Activated CD4-positive, alpha-beta memory T cell treated with anti-CD3 and anti-CD28 coated beads, Interleukin-2, amount 10 ng/mL, durations not matched to agents 7 days and 5 days (primary cell): ENCODE data around the gene TSHZ2. TPM values are rescaled to one million over a fixed set of nuclear protein-coding genes. Genes with fewer than 3 reads are reported as not detected.
"Not testable (repeated sequence)": the region's sequence is repeated elsewhere in the genome, so short reads cannot be mapped to it uniquely, and the experiment has no call there.

ENCODE experiments used
- CTCF ChIA-PET: fragments of 350-600 bp; sonication (Branson Sonifier 250); formaldehyde crosslinking; loops from one replicate; lab custom pipeline; 2021; ENCODE audit warnings: antibody characterized with exemption, inconsistent platforms; lab: Charles Lee
- POLR2A ChIA-PET: fragments of 350-600 bp; sonication (Branson Sonifier 250); formaldehyde crosslinking; loops from one replicate; lab custom pipeline; 2021; ENCODE audit warnings: antibody characterized with exemption; lab: Charles Lee
- DNase-seq: peaks from one replicate; pipeline ENCODE4 v3.0.0-alpha.2; 2020
- H3K27ac Mint-ChIP-seq: one replicate; pipeline ENCODE4 v1.8.0; 2021; ENCODE audit warnings: mild to moderate bottlenecking, mixed read lengths
- H3K27me3 Mint-ChIP-seq: one replicate; pipeline ENCODE4 v1.8.0; 2021; ENCODE audit warnings: mixed read lengths
- H3K36me3 Mint-ChIP-seq: one replicate; pipeline ENCODE4 v1.8.0; 2021; ENCODE audit warnings: low read depth, mixed read lengths
- H3K4me1 Mint-ChIP-seq: one replicate; pipeline ENCODE4 v1.8.0; 2021; ENCODE audit warnings: mixed read lengths
- H3K4me3 Mint-ChIP-seq: one replicate; pipeline ENCODE4 v1.8.0; 2021; ENCODE audit warnings: mild to moderate bottlenecking, mixed read lengths
- H3K9me3 Mint-ChIP-seq: one replicate; pipeline ENCODE4 v1.8.0; 2021; ENCODE audit warnings: mixed read lengths
- total RNA-seq, 2 experiments: library from RNA; stranded (reverse); gene quantifications; one replicate each; pipeline ENCODE4 v1.2.3, GENCODE V29; 2021

Gene TSHZ2
- total RNA-seq, 2 experiments from 2014 or later, result 5.4 to 7.1 TPM

DNA sequence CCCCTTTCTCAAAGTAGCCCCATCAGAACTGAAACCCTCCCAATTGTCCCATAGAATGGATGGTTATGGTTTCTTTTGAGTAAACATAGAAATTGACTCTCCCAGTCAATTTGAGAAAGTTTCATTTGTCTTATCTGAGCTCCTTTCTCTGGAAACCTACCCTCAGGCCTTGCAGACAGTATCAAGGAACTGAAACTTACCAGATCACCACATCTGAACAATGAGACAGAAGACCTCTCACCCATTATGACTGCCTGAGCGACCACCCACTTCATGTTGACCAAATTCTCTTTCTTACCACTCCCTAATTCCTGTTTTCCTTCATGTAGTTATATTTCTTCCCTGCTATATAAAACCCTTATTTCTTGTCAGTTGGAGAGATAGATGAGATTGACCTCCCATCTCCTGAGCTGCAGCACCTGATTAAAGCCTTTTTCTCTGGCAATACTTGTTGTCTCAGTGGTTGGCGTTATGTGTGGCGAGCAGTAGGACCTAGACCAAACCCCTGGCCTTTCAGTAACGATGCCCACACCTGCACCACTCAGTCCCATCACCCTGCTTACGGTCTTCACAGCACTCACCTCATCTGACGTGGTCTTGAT is 482.6 kb downstream of the TSHZ2 start:
- Mint-ChIP-seq H3K4me1 (no peaks in the 10 kb centered on the region), H3K27me3 (no peaks in the 10 kb centered on the region), H3K4me3 (no peak overlapping the region), H3K9me3 (peaks cover 15% of the 10 kb centered on the region), H3K27ac (no peak overlapping the region), H3K36me3 (peaks cover 4% of the 10 kb centered on the region)
- ChIA-PET CTCF (no interaction called here), POLR2A (no interaction called here)
- DNase-seq, result no peak

DNA sequence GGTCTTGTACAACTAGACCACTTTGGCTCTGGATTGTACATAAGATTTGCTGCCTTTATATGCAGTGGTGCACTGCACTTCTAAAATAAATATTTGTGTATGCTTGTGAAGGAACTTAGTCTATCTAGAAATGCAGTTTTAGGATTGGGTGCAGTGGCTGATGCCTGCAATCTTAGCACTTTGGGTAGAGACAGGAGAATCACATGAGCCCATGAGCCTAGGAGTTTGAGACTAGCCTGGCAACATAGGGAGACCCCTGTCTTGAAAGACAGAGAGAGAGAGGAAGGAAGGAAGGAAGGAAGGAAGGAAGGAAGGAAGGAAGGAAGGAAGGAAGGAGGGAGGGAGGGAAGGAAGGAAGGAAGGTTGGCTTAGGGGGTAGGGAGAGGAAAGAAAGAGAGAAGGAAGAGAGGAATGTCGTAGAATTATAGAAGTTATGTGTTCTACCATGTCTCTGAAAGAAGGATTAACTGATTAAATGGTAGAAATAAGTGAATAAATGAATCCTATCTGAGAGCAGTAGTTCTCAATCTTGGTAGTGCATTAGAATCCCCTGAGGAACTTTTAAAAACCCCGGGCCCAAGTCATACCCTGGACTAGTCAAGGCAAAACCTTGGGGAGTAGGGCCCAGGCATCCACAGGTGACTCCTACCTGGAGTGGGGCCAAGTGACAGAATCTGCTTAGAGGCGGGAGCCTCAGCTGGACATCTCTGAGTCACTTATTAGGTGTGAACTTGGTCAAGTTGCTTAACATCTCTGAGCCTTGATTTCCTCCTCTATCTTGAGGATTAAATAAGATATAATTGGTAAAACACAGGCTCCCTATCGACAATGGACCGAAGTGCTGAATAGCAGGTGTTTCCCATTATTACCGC is 491.2 kb downstream of the TSHZ2 start:
- H3K4me3 Mint-ChIP-seq, result no peak overlapping the region
- DNase-seq, result no peak
- no peak overlapping the region for H3K27ac Mint-ChIP-seq
- CTCF ChIA-PET, result no interaction called here
- no peaks in the 10 kb centered on the region for H3K9me3 Mint-ChIP-seq
- H3K4me1 Mint-ChIP-seq, result no peaks in the 10 kb centered on the region
- H3K36me3 Mint-ChIP-seq, result no peaks in the 10 kb centered on the region
- POLR2A ChIA-PET, result no interaction called here
- H3K27me3 Mint-ChIP-seq, result no peaks in the 10 kb centered on the region

DNA sequence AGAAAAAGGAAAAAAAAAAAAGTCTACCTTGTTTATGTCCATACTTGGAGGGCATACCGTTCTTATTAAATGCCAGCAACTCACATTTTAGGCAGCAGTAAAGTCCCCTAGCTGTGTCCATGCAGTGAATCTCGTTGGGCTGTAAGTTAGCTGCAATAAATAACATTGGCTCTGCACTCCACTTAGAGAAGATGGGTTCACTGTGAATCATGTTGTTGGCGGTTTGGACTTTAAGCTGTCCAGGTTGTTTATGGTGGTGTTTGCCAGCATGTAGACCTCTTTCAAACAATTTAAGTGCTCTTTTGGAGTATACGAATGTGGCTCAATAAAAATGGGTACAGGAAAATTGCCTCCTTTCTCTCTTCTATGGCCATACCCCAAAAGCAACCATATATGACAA is 494.1 kb downstream of the TSHZ2 start:
- H3K27ac Mint-ChIP-seq, result no peak overlapping the region

GRCh38 chr20:53468587-53468986 is 496.4 kb downstream of the TSHZ2 start:
- peaks cover 2% of the 10 kb centered on the region for H3K9me3 Mint-ChIP-seq
- no peak overlapping the region for H3K27ac Mint-ChIP-seq
- H3K27me3 Mint-ChIP-seq, result no peaks in the 10 kb centered on the region
- H3K4me1 Mint-ChIP-seq, result no peaks in the 10 kb centered on the region
- H3K36me3 Mint-ChIP-seq, result no peaks in the 10 kb centered on the region
- ChIA-PET CTCF (interaction anchor here (0.7 kb wide), 1 partner anchor 194 kb away, joined by 3 read pairs; no protein-coding TSS in a partner anchor), POLR2A (no interaction called here)
- no peak overlapping the region for H3K4me3 Mint-ChIP-seq
- no peak for DNase-seq

More for the DNA sequence above, 494.1 kb downstream of the TSHZ2 start:
- POLR2A ChIA-PET, result no interaction called here
- H3K9me3 Mint-ChIP-seq, result no peaks in the 10 kb centered on the region
- DNase-seq, result no peak
- H3K4me1 Mint-ChIP-seq, result no peaks in the 10 kb centered on the region
- H3K27me3 Mint-ChIP-seq, result no peaks in the 10 kb centered on the region
- no peak overlapping the region for H3K4me3 Mint-ChIP-seq
- CTCF ChIA-PET, result no interaction called here
- H3K36me3 Mint-ChIP-seq, result no peaks in the 10 kb centered on the region

DNA sequence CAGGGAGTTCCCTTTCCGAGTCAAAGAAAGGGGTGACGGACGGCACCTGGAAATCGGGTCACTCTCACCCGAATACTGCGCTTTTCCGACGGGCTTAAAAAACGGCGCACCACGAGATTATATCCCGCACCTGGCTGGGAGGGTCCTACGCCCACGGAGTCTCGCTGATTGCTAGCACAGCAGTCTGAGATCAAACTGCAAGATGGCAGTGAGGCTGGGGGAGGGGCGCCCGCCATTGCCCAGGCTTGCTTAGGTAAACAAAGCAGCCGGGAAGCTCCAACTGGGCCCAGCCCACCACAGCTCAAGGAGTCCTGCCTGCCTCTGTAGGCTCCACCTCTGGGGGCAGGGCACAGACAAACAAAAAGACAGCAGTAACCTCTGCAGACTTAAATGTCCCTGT is 500.7 kb downstream of the TSHZ2 start:
- H3K4me1 Mint-ChIP-seq, H3K27me3 Mint-ChIP-seq, H3K27ac Mint-ChIP-seq, POLR2A ChIA-PET, H3K36me3 Mint-ChIP-seq, DNase-seq, H3K4me3 Mint-ChIP-seq, CTCF ChIA-PET, H3K9me3 Mint-ChIP-seq: not testable (repeated sequence)

DNA sequence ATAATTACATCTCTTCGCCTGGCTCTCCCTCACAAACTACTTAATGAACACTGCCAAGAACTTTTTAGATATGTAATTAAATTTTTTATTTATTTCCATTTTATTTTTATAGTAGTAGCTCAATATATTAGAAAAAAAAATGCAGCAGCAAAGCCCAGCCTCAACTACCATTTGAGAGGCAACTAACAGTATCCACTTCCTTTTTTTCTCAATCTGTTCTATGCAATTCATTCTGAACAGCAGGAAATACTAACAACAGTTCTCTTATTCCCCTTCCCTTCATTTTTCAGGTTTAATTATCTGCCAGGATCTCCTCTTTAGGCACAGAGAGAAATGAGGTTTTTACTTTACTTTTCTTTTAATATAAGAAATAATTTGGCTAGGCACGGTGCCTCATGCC is 508.8 kb downstream of the TSHZ2 start:
- Mint-ChIP-seq H3K9me3 (no peaks in the 10 kb centered on the region), H3K27ac (no peak overlapping the region), H3K36me3 (no peaks in the 10 kb centered on the region), H3K4me1 (no peaks in the 10 kb centered on the region), H3K4me3 (no peak overlapping the region), H3K27me3 (no peaks in the 10 kb centered on the region)
- POLR2A ChIA-PET, result no interaction called here
- CTCF ChIA-PET, result no interaction called here
- DNase-seq, result no peak

DNA sequence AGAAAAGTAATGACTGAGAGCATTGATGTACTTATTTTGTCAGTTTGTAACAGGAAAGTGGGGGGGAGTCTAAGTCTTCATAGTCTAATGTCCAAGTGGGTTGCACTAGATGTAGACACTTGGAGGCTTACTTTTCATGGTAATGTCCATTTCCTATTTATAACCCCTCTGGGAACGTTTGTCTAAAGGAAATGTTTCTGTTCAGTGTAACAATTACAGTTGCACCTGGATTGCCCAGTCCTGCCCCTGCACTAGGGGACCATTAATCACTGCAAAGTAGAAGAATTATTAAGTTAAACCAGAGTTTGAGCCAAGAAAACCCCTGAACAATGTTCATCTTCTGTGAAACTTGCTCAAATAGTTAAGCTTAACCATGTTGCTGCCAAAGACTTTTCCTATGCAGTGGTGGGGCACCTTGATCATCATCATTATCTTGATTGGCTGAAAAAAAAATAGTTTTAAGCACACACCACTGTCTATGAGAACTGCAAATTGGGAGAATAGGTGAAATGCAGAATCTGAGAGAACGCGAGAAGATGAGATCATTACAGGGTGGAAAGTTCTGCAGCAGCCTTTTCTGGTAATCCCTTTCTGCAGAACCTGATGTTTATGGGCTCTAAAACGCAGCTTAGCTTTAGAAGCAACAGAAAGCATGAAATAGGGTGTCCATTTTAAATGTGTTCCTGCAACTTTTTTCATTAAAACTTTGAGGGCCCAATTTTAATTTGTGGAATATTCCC is 515.5 kb downstream of the TSHZ2 start:
- H3K9me3 Mint-ChIP-seq, result no peaks in the 10 kb centered on the region
- no peak overlapping the region for H3K27ac Mint-ChIP-seq
- POLR2A ChIA-PET, result no interaction called here
- H3K27me3 Mint-ChIP-seq, result no peaks in the 10 kb centered on the region
- peaks cover 7% of the 10 kb centered on the region for H3K4me1 Mint-ChIP-seq
- DNase-seq, result no peak
- no peak overlapping the region for H3K4me3 Mint-ChIP-seq
- CTCF ChIA-PET, result no interaction called here
- H3K36me3 Mint-ChIP-seq, result no peaks in the 10 kb centered on the region

- CTCF ChIA-PET, result interaction anchor here (0.9 kb wide), 1 partner anchor 59 kb away, joined by 3 read pairs; no protein-coding TSS in a partner anchor
- no peaks in the 10 kb centered on the region for H3K9me3 Mint-ChIP-seq
- no peak overlapping the region for H3K27ac Mint-ChIP-seq
- POLR2A ChIA-PET, result no interaction called here
- no peaks in the 10 kb centered on the region for H3K36me3 Mint-ChIP-seq
- H3K27me3 Mint-ChIP-seq, result peaks cover 2% of the 10 kb centered on the region
- no peak overlapping the region for H3K4me3 Mint-ChIP-seq
- no peak for DNase-seq
- peaks cover 7% of the 10 kb centered on the region for H3K4me1 Mint-ChIP-seq
Observed at GRCh38 chr20:53488775-53489272, 516.7 kb downstream of the TSHZ2 start.

- H3K27ac Mint-ChIP-seq, result no peak overlapping the region
- H3K36me3 Mint-ChIP-seq, result no peaks in the 10 kb centered on the region
- no peak for DNase-seq
- CTCF ChIA-PET, result interaction anchor here (0.9 kb wide), 1 partner anchor 58 kb away, joined by 3 read pairs; no protein-coding TSS in a partner anchor
- POLR2A ChIA-PET, result no interaction called here
- peaks cover 2% of the 10 kb centered on the region for H3K27me3 Mint-ChIP-seq
- H3K4me3 Mint-ChIP-seq, result no peak overlapping the region
- peaks cover 7% of the 10 kb centered on the region for H3K4me1 Mint-ChIP-seq
- no peaks in the 10 kb centered on the region for H3K9me3 Mint-ChIP-seq
Observed at GRCh38 chr20:53489528-53489927, 517.4 kb downstream of the TSHZ2 start.

GRCh38 chr20:53490620-53491019 is 518.5 kb downstream of the TSHZ2 start:
- no peak for DNase-seq
- H3K4me3 Mint-ChIP-seq, result no peak overlapping the region
- H3K4me1 Mint-ChIP-seq, result peaks cover 7% of the 10 kb centered on the region
- ChIA-PET POLR2A (interaction anchor here (0.6 kb wide), 1 partner anchor 55 kb away, joined by 3 read pairs; no protein-coding TSS in a partner anchor), CTCF (no interaction called here)
- H3K27ac Mint-ChIP-seq, result no peak overlapping the region
- peaks cover 3% of the 10 kb centered on the region for H3K27me3 Mint-ChIP-seq
- no peaks in the 10 kb centered on the region for H3K9me3 Mint-ChIP-seq
- no peaks in the 10 kb centered on the region for H3K36me3 Mint-ChIP-seq

- Mint-ChIP-seq H3K9me3 (no peaks in the 10 kb centered on the region), H3K4me1 (peaks cover 7% of the 10 kb centered on the region), H3K4me3 (no peak overlapping the region), H3K27me3 (peaks cover 3% of the 10 kb centered on the region), H3K27ac (no peak overlapping the region), H3K36me3 (no peaks in the 10 kb centered on the region)
- POLR2A ChIA-PET, result no interaction called here
- no peak for DNase-seq
- CTCF ChIA-PET, result no interaction called here
Observed at GRCh38 chr20:53491462-53491861, 519.3 kb downstream of the TSHZ2 start.

- POLR2A ChIA-PET, result no interaction called here
- DNase-seq, result no peak
- CTCF ChIA-PET, result no interaction called here
Observed at GRCh38 chr20:53492212-53492611, 520.1 kb downstream of the TSHZ2 start.

GRCh38 chr20:53493311-53493857 is 521.2 kb downstream of the TSHZ2 start:
- Mint-ChIP-seq H3K4me1 (peaks cover 7% of the 10 kb centered on the region), H3K36me3 (no peaks in the 10 kb centered on the region), H3K4me3 (no peak overlapping the region), H3K27ac (no peak overlapping the region), H3K9me3 (peaks cover 3% of the 10 kb centered on the region), H3K27me3 (peaks cover 6% of the 10 kb centered on the region)
- DNase-seq, result no peak
- ChIA-PET CTCF (no interaction called here), POLR2A (no interaction called here)

More at GRCh38 chr20:53492212-53492611, 520.1 kb downstream of the TSHZ2 start:
- no peak overlapping the region for H3K4me3 Mint-ChIP-seq
- peaks cover 7% of the 10 kb centered on the region for H3K4me1 Mint-ChIP-seq
- H3K9me3 Mint-ChIP-seq, result no peaks in the 10 kb centered on the region
- no peak overlapping the region for H3K27ac Mint-ChIP-seq
- H3K36me3 Mint-ChIP-seq, result no peaks in the 10 kb centered on the region
- H3K27me3 Mint-ChIP-seq, result peaks cover 6% of the 10 kb centered on the region
